CD4-positive, alpha-beta T cell treated with Interferon gamma for 1 hour (primary cell): ENCODE measurements around the gene SEC16B.

Experiments used
- DNase-seq: peaks from one replicate; pipeline ENCODE4 v3.0.0-alpha.2; 2020

The SEC16B gene

DNA sequence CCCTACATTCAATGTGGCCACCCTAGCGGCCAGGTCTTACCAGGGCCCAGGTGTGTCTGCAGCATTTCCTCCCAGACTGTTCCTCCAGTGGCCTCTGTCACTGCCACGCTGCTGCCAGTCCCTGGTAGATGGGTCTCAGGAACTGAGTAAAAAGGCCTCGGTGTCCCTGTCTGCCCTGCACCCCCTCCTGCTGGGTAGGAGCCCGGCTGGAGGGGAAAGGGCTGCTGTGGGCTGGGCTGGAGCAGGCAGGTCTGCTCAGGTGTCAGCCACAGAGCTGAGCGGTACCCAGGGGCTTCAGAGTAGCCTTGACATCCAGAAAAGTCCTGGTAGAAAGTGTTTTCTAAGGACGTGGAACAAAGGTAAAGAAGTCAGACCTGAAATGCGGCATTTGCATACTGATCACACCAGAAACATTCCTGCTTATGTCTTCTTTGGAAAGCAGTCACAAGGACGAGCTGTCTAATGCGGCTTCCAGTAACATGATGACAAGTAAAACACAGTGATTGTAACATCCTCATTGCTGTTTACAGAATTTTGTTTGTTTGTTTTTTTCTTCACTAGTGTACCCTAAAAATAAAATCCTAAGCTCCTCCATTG lies 32.6 kb downstream of the SEC16B start:
- DNase-seq: no peak

GRCh38 chr1:177935638-177936415 lies 34.0 kb downstream of the SEC16B start:
- no peak for DNase-seq

DNA sequence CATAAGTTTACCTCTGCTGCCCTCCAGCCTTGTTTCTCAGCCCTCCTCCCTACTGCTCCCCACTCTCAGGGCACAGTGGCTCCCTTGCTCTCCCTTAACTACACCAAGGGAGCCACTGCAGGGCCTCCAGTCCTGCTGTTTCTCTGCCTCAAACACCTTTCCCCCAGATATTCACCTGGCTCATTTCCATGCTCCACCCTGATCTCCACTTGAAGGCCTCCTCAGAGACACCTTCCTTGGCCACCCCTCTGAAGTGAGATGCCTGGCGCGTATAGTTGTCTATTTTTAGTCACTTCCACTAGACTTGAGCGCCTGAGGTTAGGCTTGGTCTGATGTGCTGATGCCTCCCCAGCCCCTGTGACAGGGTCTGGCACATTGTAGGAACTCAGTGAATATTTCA lies 34.9 kb downstream of the SEC16B start:
- no peak for DNase-seq

- no peak for DNase-seq
Measured at GRCh38 chr1:177934461-177934860, 35.4 kb downstream of the SEC16B start.

DNA sequence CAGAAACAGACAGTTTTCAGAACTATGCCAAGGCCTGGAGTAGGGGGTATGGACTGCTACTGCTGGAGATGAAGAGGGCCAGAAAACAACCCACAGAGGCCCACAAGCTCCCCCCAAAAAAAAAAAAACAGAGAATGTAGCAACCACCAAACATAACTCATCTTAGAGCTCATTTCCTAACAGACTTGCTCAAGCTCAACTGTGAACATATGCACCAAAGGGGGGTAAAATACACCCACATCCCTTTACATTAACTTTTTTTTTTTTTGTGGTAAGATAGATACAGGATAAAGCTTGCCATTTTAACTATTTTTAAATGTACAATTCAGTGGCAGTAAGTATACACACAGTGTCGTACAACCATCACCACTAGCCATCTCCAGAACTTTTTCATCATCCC lies 36.0 kb downstream of the SEC16B start:
- no peak for DNase-seq

- no peak for DNase-seq
Measured at GRCh38 chr1:177932123-177932522, 37.7 kb downstream of the SEC16B start.

DNA sequence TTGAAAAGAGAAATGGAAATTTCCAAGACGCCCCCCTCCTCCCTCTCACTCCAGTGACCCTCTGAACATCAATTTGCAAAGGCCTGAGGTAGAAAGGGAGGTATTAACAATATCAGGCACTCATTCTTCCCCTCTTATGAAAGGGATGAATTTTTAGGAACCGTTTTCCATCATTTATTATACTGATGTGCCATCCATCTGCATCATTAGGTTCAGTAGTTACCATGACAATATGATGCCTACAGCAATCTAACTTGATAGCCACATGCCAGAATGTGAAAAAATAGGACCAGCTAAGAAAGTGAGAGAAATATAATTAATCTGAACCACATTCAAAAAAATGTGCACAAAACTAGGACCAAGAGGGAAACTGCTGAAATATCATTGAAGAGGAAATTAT lies 40.9 kb downstream of the SEC16B start:
- no peak for DNase-seq

GRCh38 chr1:177928194-177928593 lies 41.7 kb downstream of the SEC16B start:
- no peak for DNase-seq

GRCh38 chr1:177927021-177927596 lies 42.7 kb downstream of the SEC16B start:
- DNase-seq: no peak

DNA sequence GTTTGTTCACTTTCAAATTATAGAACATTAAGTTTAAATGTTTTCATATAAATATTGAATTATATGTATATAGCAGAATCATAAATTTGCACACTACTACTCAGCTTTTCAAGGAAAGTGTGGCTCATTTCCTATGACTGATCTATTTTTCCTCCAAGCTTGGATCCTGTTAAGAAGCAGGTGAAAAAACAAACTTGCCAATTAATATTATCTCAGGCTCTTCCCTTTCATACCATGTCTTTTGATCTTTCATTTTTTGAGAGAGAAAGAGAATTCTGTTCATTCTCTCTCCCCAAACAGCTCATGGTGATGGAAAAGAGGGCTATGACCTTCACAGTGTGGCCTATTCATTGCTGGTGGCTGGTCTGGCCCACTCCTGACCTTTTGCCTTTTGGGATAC lies 43.7 kb downstream of the SEC16B start:
- no peak for DNase-seq

DNA sequence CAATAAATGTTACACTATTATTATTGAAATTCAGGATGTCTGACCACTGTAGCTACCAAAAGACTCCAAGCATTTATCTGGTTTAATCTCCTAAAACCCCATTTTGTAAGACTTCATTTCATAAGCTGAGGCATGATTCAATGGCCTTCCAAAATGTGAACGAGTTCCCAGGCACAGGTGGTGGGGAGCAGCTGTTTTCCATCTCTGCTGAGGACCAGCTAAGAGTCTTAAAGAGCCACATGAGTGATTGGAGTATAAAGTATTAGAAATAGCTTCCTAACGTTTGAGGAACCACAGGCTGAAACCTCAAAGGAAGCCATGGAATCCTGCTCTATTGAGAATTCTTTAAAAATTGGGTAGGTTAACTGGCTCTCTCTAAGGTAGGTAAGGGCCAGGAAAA lies 44.9 kb downstream of the SEC16B start:
- DNase-seq: no peak

DNA sequence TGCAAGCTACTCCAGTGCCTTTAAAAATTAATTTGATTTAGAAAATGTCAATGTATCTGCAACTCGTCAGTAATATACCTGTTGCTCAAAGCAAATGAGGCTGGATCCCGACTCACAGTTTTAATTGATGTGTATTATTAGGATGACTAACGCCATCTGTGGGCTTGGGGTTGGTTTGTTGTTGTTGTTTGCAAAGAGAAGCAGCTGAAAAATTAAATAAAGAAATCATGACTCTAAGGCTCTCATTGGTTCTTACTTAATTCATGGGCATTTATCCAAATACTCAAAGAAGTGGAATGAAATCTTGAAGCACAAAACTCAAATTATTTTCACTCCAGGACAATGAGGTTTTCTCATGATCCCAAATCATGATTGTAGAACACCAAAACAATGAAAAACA lies 46.4 kb downstream of the SEC16B start:
- no peak for DNase-seq

GRCh38 chr1:177922209-177922608 lies 47.6 kb downstream of the SEC16B start:
- DNase-seq: no peak

DNA sequence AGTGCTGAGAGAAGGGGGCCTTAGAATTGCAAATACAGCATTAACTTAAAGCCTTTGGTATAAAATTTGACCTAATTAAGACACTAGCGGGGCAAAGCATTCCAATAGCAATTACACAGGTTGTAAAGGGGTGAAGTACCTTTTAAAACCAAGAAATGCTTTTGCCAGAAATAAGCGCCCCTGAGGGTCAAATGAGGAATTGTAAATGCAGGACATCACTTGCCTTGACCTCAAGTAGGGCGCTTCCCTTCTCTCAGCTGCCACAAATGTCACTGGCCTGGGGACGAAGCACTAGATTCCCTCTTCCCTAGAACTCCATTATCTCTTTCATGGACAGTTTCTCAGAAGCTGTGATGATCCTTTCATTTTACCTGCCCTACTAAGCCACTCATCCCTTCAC lies 48.3 kb downstream of the SEC16B start:
- no peak for DNase-seq

DNA sequence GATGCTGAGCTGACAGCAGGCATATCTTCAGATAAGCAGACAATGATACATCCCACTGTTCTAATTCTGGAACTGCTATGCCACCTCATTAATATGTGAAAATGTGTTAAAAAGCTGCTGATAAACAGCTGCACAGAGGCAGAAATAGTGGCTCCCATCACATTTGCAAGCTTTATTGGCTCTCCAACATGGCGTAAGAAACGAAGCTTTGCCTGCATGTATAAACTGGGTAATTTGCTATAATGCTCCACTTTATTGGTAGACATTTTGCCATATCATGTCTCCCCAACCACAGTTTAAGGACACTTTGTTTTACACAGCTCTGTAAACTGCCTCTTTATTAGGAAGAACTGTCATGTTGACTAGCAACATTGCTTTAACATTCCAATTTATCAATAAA lies 49.8 kb downstream of the SEC16B start:
- DNase-seq: no peak

DNA sequence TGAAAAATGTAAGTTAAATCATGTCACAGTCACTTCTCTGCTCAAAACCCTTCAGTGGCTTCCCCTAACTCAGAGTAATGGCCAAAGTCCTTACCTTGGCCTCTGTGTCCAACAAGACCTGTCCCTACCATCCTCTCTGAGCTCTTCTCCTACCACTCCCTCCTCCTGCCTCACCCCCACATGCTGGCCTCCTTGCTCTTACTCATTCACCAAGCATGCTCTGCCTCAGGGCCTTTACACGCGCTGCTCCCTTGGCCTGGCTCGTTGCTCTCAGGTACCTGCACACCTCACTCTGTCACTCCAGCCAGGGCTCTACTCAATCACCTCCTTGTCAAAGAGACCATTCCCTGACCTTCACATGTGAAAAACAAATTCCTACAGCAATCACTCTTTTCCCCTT lies 54.2 kb downstream of the SEC16B start:
- no peak for DNase-seq

GRCh38 chr1:177914603-177915002 lies 55.3 kb downstream of the SEC16B start:
- no peak for DNase-seq

- DNase-seq: no peak
Measured at GRCh38 chr1:177913762-177914540, 55.9 kb downstream of the SEC16B start.

GRCh38 chr1:177912991-177913390 lies 56.9 kb downstream of the SEC16B start:
- DNase-seq: no peak

- no peak for DNase-seq
Measured at GRCh38 chr1:177909416-177909815, 60.4 kb downstream of the SEC16B start.

- DNase-seq: no peak
Measured at GRCh38 chr1:177907000-177907399, 62.9 kb downstream of the SEC16B start.

- DNase-seq: no peak
Measured at GRCh38 chr1:177905686-177906085, 64.2 kb downstream of the SEC16B start.

GRCh38 chr1:177902266-177902665 lies 67.6 kb downstream of the SEC16B start:
- DNase-seq: no peak
